KOPT-K1 (cell line): ENCODE measurements around the gene TSR3.

Source experiments
- H3K27ac ChIP-seq: fragments of 200-600 bp; sonication (generic); 2 replicates; pipeline ENCODE4 v1.5.1; 2016; ENCODE audit warnings: antibody characterized with exemption, mild to moderate bottlenecking, low read depth, low read length; ENCODE audit not compliant: poor library complexity, severe bottlenecking
- H3K36me3 ChIP-seq: fragments of 200-600 bp; sonication (generic); 2 replicates; pipeline ENCODE4 v1.5.1; 2017; ENCODE audit warnings: antibody characterized with exemption, mild to moderate bottlenecking, low read length, moderate library complexity; ENCODE audit not compliant: insufficient read depth
- H3K9me3 ChIP-seq: fragments of 200-600 bp; sonication (generic); 2 replicates; pipeline ENCODE4 v1.5.1; 2017; ENCODE audit warnings: antibody characterized with exemption, low read length, mild to moderate bottlenecking; ENCODE audit not compliant: insufficient read depth, poor library complexity, severe bottlenecking

TSR3 gene

GRCh38 chr16:1319041-1319440 lies 32.6 kb downstream of the TSR3 start:
- Histone ChIP-seq H3K27ac (no peak overlapping the region), H3K9me3 (no peaks in the 10 kb centered on the region), H3K36me3 (peaks cover 100% of the 10 kb centered on the region)

- no peak overlapping the region for H3K27ac ChIP-seq
- H3K36me3 ChIP-seq = peaks cover 100% of the 10 kb centered on the region
- no peaks in the 10 kb centered on the region for H3K9me3 ChIP-seq
These were observed 33.5 kb downstream of the TSR3 start for GRCh38 chr16:1318268-1318545.

GRCh38 chr16:1317479-1318267 lies 34.0 kb downstream of the TSR3 start:
- Histone ChIP-seq H3K9me3 (no peaks in the 10 kb centered on the region), H3K27ac (no peak overlapping the region), H3K36me3 (peaks cover 100% of the 10 kb centered on the region)

- Histone ChIP-seq H3K36me3 (peaks cover 100% of the 10 kb centered on the region), H3K9me3 (no peaks in the 10 kb centered on the region)
These were observed 35.7 kb downstream of the TSR3 start for GRCh38 chr16:1316033-1316405.

GRCh38 chr16:1315081-1316032 lies 36.3 kb downstream of the TSR3 start:
- H3K9me3 ChIP-seq = no peaks in the 10 kb centered on the region
- no peak overlapping the region for H3K27ac ChIP-seq
- H3K36me3 ChIP-seq = peaks cover 100% of the 10 kb centered on the region

More at GRCh38 chr16:1316033-1316405, 35.7 kb downstream of the TSR3 start:
- H3K27ac ChIP-seq = no peak overlapping the region

GRCh38 chr16:1314399-1315068 lies 37.1 kb downstream of the TSR3 start:
- Histone ChIP-seq H3K27ac (no peak overlapping the region), H3K9me3 (no peaks in the 10 kb centered on the region), H3K36me3 (peaks cover 91% of the 10 kb centered on the region)

- H3K36me3 ChIP-seq = peaks cover 84% of the 10 kb centered on the region
- H3K9me3 ChIP-seq = no peaks in the 10 kb centered on the region
- H3K27ac ChIP-seq = no peak overlapping the region
These were observed 37.8 kb downstream of the TSR3 start for GRCh38 chr16:1313721-1314369.

GRCh38 chr16:1312903-1313302 lies 38.8 kb downstream of the TSR3 start:
- Histone ChIP-seq H3K9me3 (no peaks in the 10 kb centered on the region), H3K36me3 (peaks cover 75% of the 10 kb centered on the region), H3K27ac (no peak overlapping the region)

- peaks cover 70% of the 10 kb centered on the region for H3K36me3 ChIP-seq
These were observed 39.2 kb downstream of the TSR3 start for GRCh38 chr16:1312467-1312816.

GRCh38 chr16:1311738-1312466 lies 39.8 kb downstream of the TSR3 start:
- Histone ChIP-seq H3K9me3 (no peaks in the 10 kb centered on the region), H3K27ac (peak overlapping the region; percentile 100), H3K36me3 (peaks cover 65% of the 10 kb centered on the region)

More at GRCh38 chr16:1312467-1312816, 39.2 kb downstream of the TSR3 start:
- no peak overlapping the region for H3K27ac ChIP-seq
- H3K9me3 ChIP-seq = no peaks in the 10 kb centered on the region

- Histone ChIP-seq H3K36me3 (peaks cover 59% of the 10 kb centered on the region), H3K27ac (peak overlapping the region; percentile 100), H3K9me3 (no peaks in the 10 kb centered on the region)
These were observed 40.4 kb downstream of the TSR3 start for GRCh38 chr16:1311212-1311737.

GRCh38 chr16:1310832-1311200 lies 40.9 kb downstream of the TSR3 start:
- peaks cover 54% of the 10 kb centered on the region for H3K36me3 ChIP-seq
- peak overlapping the region; percentile 100 for H3K27ac ChIP-seq
- no peaks in the 10 kb centered on the region for H3K9me3 ChIP-seq

- Histone ChIP-seq H3K27ac (peak overlapping the region; percentile 100), H3K36me3 (peaks cover 48% of the 10 kb centered on the region), H3K9me3 (no peaks in the 10 kb centered on the region)
These were observed 41.5 kb downstream of the TSR3 start for GRCh38 chr16:1309888-1310831.
